GM12878 (cell line): Measurements from ENCODE around the gene OLA1. TPM values are rescaled to one million over a fixed set of nuclear protein-coding genes. Genes with fewer than 3 reads are reported as not detected.
A peak's percentile ranks its signal among the peaks of the same experiment; 100 is the strongest.

ENCODE experiments used
- BCL11A ChIP-seq: IDR thresholded peaks from 2 replicates; pipeline ENCODE4 v1.6.1; 2011; ENCODE audit warnings: low read depth, low read length
- CBFB ChIP-seq: IDR thresholded peaks from 2 replicates; pipeline ENCODE4 v1.6.1; 2016; ENCODE audit warnings: antibody characterized with exemption, low read depth
- CHD1 ChIP-seq: IDR thresholded peaks from 2 replicates; pipeline ENCODE4 v1.6.1; 2012; ENCODE audit warnings: low read depth, low read length, improper control_type of control experiment
- CREB1 ChIP-seq: IDR thresholded peaks from 2 replicates; pipeline ENCODE4 v1.6.1; 2012; ENCODE audit warnings: low read depth, mild to moderate bottlenecking, inconsistent platforms
- ELK1 ChIP-seq: IDR thresholded peaks from 2 replicates; pipeline ENCODE4 v1.6.1; 2012; ENCODE audit warnings: low read depth, low read length, improper control_type of control experiment
- HSF1 ChIP-seq: fragments of 150-350 bp; IDR thresholded peaks from 2 replicates; pipeline ENCODE4 v1.6.1; 2014; ENCODE audit warnings: mild to moderate bottlenecking, low read depth, low read length
- KAT2A ChIP-seq: conservative IDR thresholded peaks from 2 replicates; pipeline ENCODE4 v1.6.1; 2011; ENCODE audit warnings: low read depth, low read length; ENCODE audit not compliant: control insufficient read depth
- MYB ChIP-seq: fragments of 150-350 bp; IDR thresholded peaks from 2 replicates; pipeline ENCODE4 v1.6.1; 2014; ENCODE audit warnings: mild to moderate bottlenecking, low read depth, low read length, borderline replicate concordance
- NBN ChIP-seq: fragments of 450-650 bp; IDR thresholded peaks from 2 replicates; pipeline ENCODE4 v1.6.1; 2016
- NFXL1 ChIP-seq: fragments of 450-650 bp; IDR thresholded peaks from 2 replicates; pipeline ENCODE4 v1.6.1; 2017; ENCODE audit warnings: antibody characterized with exemption, mild to moderate bottlenecking, borderline replicate concordance
- RB1 ChIP-seq: fragments of 450-650 bp; formaldehyde crosslinking; IDR thresholded peaks from 2 replicates; pipeline ENCODE4 v1.6.1; 2017; ENCODE audit warnings: mild to moderate bottlenecking, borderline replicate concordance
- SMC3 ChIP-seq: IDR thresholded peaks from 2 replicates; pipeline ENCODE4 v1.6.1; 2011; ENCODE audit warnings: low read length, improper control_type of control experiment, borderline replicate concordance
- SPI1 ChIP-seq: IDR thresholded peaks from 2 replicates; pipeline ENCODE4 v1.6.1; 2011; ENCODE audit warnings: low read depth, mild to moderate bottlenecking, low read length, moderate library complexity, borderline replicate concordance; ENCODE audit not compliant: insufficient read depth
- TAF1 ChIP-seq: IDR thresholded peaks from 2 replicates; pipeline ENCODE4 v1.6.1; 2011; ENCODE audit warnings: mild to moderate bottlenecking, low read depth, low read length, borderline replicate concordance
- TCF3 ChIP-seq: IDR thresholded peaks from 2 replicates; pipeline ENCODE4 v1.6.1; 2012; ENCODE audit warnings: low read depth, mild to moderate bottlenecking, low read length, borderline replicate concordance; ENCODE audit not compliant: insufficient read depth
- USF2 ChIP-seq: IDR thresholded peaks from 2 replicates; pipeline ENCODE4 v1.6.1; 2011; ENCODE audit warnings: low read depth, low read length, improper control_type of control experiment, borderline replicate concordance
- ZBTB11 ChIP-seq: fragments of 450-650 bp; formaldehyde crosslinking; IDR thresholded peaks from 2 replicates; pipeline ENCODE4 v1.5.0; 2022; ENCODE audit warnings: mild to moderate bottlenecking, missing genetic modification characterization
- ZNF24 ChIP-seq: fragments of 450-650 bp; IDR thresholded peaks from 2 replicates; pipeline ENCODE4 v1.6.1; 2017; ENCODE audit warnings: antibody characterized with exemption, mild to moderate bottlenecking
- polyA plus RNA-seq, 11 experiments: library from polyadenylated mRNA; depleted of rRNA in 4 of 11; unstranded in 6 of 11; stranded (reverse) in 5 of 11; fragments of >200 nt; fragmentation: Nextera tagmentation in 4 of 11; fragmentation: Illumina TruSeq in 1 of 11; extraction: Ambion mirVana in 4 of 11; extraction: Trizol in 1 of 11; gene quantifications; 1 replicate in 1 of 11; 2 replicates in 10 of 11; pipeline versions ENCODE4 v1.2.1 to v1.2.3, GENCODE V29; 2011 to 2016; ENCODE audit warnings: inconsistent platforms in 2 of 11, missing spikeins in 2 of 11, low read depth in 1 of 11
- total RNA-seq, 4 experiments: library from RNA; depleted of rRNA in 3 of 4; stranded (reverse); fragments of >200 nt in 3 of 4; fragmentation: Illumina TruSeq in 1 of 4; extraction: Trizol in 1 of 4; gene quantifications; 2 replicates each; pipeline versions ENCODE4 v1.2.1 to v1.2.3, GENCODE V29; 2013 to 2021
- TF ChIP-seq, protein P1 (sequence below): fragments of 150-350 bp; IDR thresholded peaks from 2 replicates; pipeline ENCODE4 v1.6.1; 2016; ENCODE audit warnings: low read depth, low read length

The OLA1 gene
- total and polyA plus RNA-seq, 10 of the 15 experiments (the other 5 are each of a cell fraction or from before 2014, with no cell fraction given) = 107 to 238 (median 142) TPM

DNA sequence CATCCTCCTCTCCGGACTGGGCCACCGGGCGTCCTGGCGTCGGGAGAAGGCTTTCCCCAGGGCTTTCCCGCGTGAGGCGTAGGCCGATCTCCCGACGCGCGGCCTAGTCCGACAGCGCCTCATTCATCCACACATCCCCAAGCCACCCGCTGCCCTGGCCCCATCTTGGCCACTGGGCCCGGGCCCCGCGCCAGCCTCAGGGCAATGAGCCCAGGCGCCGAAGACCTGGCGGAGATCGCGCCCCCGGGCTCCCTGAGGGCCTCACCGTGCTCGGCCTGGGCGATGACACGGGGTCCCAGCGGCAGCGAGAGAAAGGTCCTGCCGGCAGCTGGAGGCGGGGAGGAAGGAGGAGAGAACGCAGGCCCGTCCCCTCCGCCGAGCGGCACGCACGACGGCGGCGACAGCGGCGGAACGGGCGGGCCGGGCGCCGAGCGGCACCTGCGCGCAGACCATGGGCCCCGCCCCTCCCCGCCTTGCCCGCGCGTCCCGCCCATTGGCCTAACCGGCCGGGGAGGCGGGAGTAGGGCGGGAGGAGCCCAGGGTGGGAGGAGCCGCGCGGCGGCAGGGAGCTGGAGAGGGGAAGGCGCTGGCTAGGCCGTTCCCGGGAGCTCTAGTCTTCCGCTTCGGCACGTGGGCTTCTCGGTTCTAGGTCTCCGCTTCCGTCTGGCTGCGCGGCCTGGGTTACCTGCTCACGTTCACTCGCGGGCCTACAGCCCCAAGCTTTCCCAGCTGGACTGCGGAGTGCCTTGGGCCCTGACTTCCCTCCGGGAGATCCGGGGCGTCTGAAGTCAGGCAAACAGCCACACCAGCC lies at the start of gene OLA1 (continued):
- TF ChIP-seq NFXL1 = no peak
- no peak for TF ChIP-seq BCL11A
- TF ChIP-seq, protein P1, sequence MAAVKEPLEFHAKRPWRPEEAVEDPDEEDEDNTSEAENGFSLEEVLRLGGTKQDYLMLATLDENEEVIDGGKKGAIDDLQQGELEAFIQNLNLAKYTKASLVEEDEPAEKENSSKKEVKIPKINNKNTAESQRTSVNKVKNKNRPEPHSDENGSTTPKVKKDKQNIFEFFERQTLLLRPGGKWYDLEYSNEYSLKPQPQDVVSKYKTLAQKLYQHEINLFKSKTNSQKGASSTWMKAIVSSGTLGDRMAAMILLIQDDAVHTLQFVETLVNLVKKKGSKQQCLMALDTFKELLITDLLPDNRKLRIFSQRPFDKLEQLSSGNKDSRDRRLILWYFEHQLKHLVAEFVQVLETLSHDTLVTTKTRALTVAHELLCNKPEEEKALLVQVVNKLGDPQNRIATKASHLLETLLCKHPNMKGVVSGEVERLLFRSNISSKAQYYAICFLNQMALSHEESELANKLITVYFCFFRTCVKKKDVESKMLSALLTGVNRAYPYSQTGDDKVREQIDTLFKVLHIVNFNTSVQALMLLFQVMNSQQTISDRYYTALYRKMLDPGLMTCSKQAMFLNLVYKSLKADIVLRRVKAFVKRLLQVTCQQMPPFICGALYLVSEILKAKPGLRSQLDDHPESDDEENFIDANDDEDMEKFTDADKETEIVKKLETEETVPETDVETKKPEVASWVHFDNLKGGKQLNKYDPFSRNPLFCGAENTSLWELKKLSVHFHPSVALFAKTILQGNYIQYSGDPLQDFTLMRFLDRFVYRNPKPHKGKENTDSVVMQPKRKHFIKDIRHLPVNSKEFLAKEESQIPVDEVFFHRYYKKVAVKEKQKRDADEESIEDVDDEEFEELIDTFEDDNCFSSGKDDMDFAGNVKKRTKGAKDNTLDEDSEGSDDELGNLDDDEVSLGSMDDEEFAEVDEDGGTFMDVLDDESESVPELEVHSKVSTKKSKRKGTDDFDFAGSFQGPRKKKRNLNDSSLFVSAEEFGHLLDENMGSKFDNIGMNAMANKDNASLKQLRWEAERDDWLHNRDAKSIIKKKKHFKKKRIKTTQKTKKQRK = no peak; the same call in 1 of the 2 replicates
- TF ChIP-seq TAF1 = peak; percentile 43; the same call in 1 of the 2 replicates
- TF ChIP-seq RB1 = peak; percentile 59; the same call in 1 of the 2 replicates
- no peak for TF ChIP-seq CHD1
- no peak; the same call in 1 of the 2 replicates for TF ChIP-seq USF2
- peak; percentile 46; the same call in 1 of the 2 replicates for TF ChIP-seq TCF3
- TF ChIP-seq CREB1 = 0 out of 2 replicates have a peak, but pooled peaks have one; percentile 11
- no peak for TF ChIP-seq ZBTB11 (CRISPR knock-in tag)
- TF ChIP-seq ELK1 = no peak
- peak; percentile 55 for TF ChIP-seq NBN
- TF ChIP-seq SMC3 = no peak
- no peak for TF ChIP-seq CBFB
- no peak for TF ChIP-seq SPI1
- TF ChIP-seq KAT2A = no peak
- TF ChIP-seq HSF1 = no peak
- no peak for TF ChIP-seq MYB
- TF ChIP-seq ZNF24 = no peak
